Activated T-cell treated with anti-CD3 and anti-CD28 coated beads for 1 hour (primary cell): Measurements from ENCODE around the gene PPFIBP2.
"Not testable (repeated sequence)": the region's sequence is repeated elsewhere in the genome, so short reads cannot be mapped to it uniquely, and the experiment has no call there.

Experiments
- DNase-seq: peaks from one replicate; pipeline ENCODE4 v3.0.0-alpha.2; 2020; ENCODE audit warnings: low read depth

The PPFIBP2 gene

DNA sequence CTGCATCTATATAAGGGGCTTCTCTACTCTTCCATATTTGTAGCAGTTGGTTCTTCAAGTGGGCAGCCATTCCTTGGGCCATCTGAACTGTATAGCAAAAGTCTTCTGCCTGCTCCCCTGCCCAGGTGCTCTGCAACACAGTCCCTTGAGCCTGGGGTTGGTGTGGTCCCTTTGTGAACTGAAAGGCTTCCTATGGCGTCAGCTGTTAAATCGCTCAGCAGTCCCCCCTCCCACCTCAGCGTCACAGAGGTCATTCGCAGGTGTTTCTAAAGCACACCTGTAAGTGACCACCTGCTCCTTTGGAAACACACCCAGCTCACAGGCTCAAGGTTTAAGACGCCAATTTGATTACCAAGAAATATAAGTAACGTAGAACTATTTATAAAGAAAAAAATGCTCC, 122.6 kb downstream of the PPFIBP2 start:
- DNase-seq: no peak

GRCh38 chr11:7637447-7638157, 123.8 kb downstream of the PPFIBP2 start:
- DNase-seq: no peak

GRCh38 chr11:7638710-7639642, 125.2 kb downstream of the PPFIBP2 start:
- DNase-seq: no peak

DNA sequence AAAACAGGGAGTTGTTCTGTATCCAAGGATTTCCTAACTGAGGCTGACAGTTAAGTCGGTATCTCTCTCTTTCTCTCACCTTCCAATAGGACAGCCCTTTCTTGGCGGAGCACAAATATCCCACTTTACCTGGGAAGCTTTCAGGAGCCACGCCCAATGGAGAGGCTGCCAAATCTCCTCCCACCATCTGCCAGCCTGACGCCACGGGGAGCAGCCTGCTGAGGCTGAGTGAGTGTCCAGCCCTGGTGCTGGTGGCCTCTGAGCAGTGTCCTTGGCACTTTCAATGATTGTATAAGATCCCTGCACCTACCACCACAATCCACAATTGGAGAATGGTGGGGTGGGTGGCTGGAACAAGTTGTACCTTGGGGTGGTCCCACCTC, 125.8 kb downstream of the PPFIBP2 start:
- DNase-seq: no peak

- DNase-seq: no peak
Observed at GRCh38 chr11:7640816-7641215, 127.0 kb downstream of the PPFIBP2 start.

GRCh38 chr11:7642747-7643146, 128.9 kb downstream of the PPFIBP2 start:
- no peak for DNase-seq

GRCh38 chr11:7643314-7643713, 129.5 kb downstream of the PPFIBP2 start:
- DNase-seq: no peak

- DNase-seq: no peak
Observed at GRCh38 chr11:7645206-7645605, 131.4 kb downstream of the PPFIBP2 start.

- DNase-seq: no peak
Observed at GRCh38 chr11:7646866-7647265, 133.1 kb downstream of the PPFIBP2 start.

GRCh38 chr11:7648264-7648663, 134.5 kb downstream of the PPFIBP2 start:
- no peak for DNase-seq

- DNase-seq: no peak
Observed at GRCh38 chr11:7651140-7651551, 137.3 kb downstream of the PPFIBP2 start.

- DNase-seq: no peak
Observed at GRCh38 chr11:7651700-7652099, 137.9 kb downstream of the PPFIBP2 start.

- no peak for DNase-seq
Observed at GRCh38 chr11:7654195-7654705, 140.5 kb downstream of the PPFIBP2 start.

DNA sequence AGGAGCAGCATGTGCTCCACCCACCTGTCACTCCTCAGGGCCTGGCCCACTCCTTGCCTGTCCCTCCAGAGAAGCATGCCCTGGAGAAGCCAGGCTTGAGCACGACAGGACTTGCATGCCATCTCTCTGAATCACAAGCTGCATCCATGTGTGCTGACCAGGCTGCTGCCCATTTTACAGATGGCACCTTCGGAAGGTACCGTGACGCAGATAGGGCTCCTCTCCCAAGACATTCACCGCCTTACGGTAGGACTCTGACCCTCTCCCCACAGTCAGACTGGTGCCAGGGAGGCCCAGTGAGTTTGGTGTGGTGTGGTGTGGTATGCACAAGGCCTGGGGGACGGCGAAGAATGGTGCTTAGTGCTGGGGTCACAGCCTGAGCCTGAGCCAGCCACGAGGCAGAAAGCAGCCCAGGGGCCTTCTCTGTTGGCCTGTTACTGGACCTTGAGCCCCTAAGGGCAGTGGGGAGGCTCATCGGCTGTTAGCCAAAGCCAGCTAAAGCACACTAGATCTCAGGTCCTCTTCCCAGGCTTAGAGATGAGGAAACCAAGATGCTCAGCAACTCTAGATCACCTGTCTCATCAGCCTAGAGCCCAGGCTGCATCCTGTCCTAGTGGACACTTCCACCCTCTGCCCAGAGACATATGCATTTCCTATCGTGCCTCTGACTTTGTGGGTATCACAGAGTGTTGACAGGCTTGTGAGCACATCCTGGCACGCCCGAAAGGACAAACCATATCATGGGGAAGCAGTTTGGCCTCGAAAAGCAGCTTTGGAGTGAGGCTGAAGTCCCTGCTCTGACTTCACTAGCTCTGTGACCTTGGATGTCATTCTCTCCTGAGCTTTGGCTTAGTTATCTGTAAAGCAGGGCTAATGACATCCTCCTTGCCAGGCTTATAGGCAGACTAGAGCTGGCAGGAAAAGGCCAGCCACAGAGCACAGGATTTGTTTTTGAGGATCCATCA, 141.7 kb downstream of the PPFIBP2 start:
- no peak for DNase-seq

- DNase-seq: no peak
Observed at GRCh38 chr11:7656704-7657103, 142.9 kb downstream of the PPFIBP2 start.

- DNase-seq: no peak
Observed at GRCh38 chr11:7657306-7658025, 143.7 kb downstream of the PPFIBP2 start.

DNA sequence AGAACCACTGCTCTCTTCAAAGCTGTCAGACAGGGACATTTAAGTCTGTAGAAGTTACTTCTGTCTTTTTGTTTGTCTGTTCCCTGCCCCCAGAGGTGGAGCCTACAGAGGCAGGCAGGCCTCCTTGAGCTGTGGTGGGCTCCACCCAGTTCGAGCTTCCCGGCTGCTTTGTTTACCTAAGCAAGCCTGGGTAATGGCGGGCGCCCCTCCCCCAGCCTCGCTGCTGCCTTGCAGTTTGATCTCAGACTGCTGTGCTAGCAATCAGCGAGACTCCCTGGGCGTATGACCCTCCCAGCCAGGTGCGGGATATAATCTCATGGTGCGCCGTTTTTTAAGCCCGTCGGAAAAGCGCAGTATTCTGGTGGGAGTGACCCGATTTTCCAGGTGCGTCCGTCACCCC, 149.7 kb downstream of the PPFIBP2 start:
- DNase-seq: not testable (repeated sequence)

DNA sequence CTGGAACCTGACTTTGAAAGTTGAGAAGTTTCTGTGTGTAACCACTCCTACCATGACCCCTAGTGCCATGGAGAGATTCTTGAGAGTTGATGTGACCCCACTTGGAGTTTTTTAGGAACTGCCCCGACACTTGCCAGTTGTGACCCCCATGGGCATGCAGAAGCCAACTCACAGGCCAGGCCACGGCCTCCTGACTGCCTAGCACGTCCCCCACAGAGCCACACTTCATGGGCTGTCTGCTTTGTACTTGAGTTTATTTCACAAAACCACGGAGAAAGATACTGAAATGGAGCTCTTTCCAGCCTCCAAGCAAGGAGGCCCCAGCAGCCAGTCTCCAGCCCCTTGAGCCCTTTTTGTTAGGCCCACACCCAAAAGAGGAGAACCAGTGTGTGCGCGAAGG, 151.1 kb downstream of the PPFIBP2 start:
- DNase-seq: no peak

- DNase-seq: peak; percentile 68
Observed at GRCh38 chr11:7665473-7666291, 151.9 kb downstream of the PPFIBP2 start.

DNA sequence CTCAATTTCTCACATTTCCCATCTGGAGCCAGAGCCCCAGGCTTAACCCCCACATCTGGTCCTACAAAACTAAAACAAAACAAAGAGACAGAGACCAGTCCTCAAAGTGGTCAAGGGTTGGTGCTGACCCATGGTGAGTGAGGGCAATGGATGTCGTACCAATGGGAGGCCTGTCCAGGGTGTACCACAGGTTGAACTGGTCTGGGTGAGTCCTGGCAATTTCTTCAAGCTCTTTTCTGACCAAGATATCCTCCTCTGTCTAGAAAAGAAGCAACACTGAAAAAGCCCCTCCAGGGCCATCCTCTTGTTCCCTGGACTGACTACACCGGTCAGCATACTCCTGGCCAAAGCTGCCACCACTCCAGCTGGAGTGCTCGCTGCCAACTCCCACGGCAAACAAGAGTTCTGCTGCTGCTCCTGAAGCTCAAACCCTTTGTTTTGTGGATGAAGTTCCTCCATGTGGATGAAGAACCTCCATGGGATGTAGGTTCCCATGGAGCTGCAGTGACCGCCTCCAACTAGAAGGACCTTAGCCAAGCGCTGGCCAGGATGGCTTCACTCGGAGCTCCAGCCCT, 152.6 kb downstream of the PPFIBP2 start:
- no peak for DNase-seq
